T-helper 1 cell (primary cell): ENCODE measurements around the gene SRPX.

Experiments used
- DNase-seq, 5 donors: peaks; one replicate each; pipeline ENCODE4 v3.0.0-alpha.2; 2012 to 2020

The SRPX gene

DNA sequence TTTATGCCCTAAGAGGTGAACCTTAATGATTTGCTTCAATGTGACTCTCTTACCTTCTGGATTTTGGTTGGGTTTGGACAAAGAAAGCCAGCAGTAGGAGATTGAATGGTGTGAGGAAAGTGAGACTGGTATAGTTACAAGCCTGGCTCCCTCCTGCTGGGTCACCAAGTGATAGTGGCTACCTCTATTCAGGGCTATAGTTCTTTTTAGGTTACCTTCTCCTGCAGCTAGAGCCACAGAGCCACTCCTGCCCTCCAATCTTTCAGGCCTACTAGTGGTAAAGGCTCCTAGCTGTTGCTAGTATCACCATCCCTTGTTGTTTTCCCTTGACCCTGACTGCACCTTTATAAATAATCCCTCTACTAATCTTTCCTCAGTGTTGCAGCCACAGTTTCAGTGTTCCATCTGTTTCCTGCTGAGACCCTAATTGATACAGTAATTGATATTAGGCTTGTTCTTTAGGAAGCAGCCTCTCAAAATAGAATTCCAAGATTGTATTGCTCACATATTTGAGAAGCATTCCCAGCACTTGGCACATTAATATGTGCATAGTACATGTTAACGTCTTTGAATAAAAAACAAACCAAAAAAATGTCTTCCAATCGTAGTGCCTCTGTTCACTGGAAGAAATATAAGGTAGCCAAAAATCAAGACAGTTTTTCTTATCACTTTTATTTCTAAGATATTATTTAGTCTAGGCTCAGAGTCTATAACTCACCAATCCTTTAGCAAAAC is 82.3 kb downstream of the SRPX start:
- DNase-seq: no peak

DNA sequence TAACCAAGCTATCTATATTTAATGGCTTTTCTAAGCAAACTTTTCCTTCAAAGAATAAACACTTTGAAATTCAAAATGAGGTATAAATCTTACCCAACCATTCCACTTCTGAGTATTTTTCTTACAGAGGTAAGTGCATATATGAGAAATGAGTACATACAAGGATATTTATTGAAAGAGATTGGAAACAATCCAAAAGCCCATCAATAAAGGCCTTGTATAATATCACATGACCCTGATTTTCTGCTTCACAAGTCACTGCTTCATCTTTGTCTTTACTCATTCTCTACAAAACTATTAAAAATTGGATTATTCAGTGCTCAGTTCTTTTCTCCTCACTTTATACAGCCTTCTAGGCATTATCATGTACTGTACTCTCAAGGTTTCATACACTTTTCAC is 91.3 kb downstream of the SRPX start:
- DNase-seq: no peak

DNA sequence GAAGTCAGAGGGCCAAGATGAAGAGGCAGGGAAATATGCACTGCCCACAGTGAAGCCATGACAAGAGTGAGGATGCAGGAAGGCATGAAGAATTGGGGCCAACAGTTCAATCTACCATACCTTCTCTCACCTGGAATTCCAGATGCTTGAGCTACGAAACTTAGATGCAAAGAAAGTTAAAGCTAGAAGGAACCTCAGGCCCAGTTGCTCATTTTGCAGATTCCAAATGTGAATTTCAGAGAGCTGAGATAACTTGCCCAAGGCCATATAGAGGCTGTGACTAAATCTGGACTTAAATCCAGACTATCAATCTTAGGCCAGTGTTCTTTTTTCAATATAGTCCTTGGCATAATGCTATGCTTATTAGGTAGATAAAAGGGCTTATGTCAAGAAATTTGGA is 92.7 kb downstream of the SRPX start:
- no peak for DNase-seq

DNA sequence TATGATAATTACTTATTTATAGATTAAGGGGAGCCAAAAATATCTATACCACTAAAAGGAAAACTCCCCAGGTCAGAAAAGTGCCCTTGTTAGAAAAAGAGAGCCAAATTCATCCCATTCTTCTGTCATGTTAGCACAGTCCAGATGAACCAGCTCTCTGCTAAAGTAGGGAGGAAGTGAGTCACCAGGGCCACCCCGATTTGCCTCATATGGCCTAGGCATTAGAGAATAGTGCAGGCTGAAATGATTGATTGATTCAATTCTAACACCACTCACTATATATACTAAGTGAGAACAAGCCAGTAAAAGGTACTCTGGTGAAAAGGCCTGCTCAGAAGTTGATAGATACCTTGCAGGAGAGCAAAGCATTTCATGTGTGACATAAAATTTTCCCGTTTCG is 94.5 kb downstream of the SRPX start:
- no peak for DNase-seq

DNA sequence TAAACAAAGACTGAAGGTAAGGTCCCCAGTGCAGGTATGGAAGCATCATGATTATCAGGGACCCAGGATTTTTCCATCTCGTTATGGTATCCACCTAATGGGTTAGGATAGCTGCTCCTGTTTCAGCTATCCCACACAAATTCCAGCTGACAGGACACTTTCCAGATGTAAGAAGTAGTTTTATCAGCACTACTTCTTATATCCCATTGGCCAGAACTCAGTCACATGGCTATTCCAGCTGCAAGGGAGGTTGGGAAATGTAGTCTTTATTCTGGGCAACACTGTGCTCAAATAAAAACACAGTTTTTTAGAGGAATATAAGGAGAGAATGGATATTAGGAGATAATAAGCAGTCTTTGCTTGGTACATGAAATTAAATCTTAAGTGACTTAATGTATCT is 96.7 kb downstream of the SRPX start:
- no peak for DNase-seq

GRCh38 chrX:38117485-38117884 is 103.2 kb downstream of the SRPX start:
- DNase-seq: no peak

GRCh38 chrX:38116706-38117105 is 104.0 kb downstream of the SRPX start:
- DNase-seq: no peak

DNA sequence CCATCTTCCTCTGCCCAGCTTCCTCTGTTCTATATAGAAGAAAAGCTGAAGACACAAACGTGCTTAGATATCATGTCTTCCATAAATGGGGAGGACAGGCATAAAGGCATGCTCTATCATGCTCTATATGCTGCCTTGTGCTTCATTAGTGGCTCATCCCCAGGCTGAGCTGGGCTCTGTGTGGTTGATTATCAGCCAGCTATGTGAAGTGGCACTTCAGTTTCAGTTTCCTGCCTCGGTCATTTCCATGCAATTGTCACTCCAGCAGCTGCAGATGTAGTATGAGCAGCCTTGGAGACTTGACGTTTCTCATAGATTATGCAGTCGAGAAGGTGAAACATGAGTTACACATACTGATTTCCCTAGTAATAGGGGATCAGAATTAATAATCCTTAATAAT is 108.1 kb downstream of the SRPX start:
- DNase-seq: no peak

GRCh38 chrX:38111196-38111595 is 109.5 kb downstream of the SRPX start:
- no peak for DNase-seq

DNA sequence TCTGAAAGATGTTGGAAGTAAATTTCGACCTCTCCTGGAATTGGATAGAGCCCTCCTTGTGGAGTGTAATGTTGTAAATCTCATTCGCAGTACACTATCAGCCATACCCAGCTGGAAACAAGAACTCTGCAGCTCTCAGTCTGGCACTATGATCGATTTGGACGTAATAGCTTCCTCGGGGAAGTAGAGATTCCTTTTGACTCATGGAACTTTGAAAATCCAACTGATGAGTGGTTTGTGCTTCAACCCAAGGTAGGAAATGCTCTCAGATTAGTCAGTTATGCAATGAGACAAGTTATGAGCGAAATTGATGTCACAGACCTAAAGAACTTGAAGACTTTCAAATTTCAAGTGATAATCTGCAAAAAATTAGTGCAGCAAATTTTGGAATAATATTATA is 110.4 kb downstream of the SRPX start:
- DNase-seq: no peak

GRCh38 chrX:38109042-38109898 is 111.4 kb downstream of the SRPX start:
- DNase-seq: no peak

GRCh38 chrX:38108364-38108763 is 112.3 kb downstream of the SRPX start:
- DNase-seq: no peak

DNA sequence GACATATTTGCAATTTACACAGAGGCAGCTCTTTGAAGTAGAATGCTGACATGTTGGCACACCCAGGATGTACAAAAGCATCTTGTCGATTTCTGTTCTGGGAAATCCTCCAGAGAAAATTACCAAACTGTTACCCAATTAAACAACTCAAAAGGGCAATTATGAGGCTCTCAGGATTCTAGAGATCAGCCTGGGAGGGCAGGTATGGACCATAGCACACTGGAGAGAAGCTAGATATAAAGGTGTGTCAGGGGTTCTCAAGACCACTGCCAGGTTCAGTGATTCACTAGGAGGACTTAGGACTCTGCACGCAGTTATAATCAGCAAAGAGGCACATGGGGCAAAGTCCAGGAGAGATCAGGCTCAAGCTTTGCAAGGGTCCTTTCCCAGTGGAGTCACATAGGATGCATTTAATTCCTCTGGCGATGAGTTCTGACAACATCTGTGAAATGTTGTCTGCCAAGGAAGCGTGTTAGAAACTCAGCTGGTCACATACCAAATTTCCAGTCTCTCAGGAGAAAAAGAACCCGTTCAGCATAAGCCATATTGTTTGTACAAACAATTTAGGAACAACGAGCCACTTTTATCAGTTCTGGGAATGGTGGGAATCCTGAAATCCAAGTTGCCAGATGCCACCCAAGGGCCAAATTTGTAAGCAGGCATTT is 113.5 kb downstream of the SRPX start:
- DNase-seq: no peak

- no peak for DNase-seq
Observed at GRCh38 chrX:38105216-38105725, 115.4 kb downstream of the SRPX start.

DNA sequence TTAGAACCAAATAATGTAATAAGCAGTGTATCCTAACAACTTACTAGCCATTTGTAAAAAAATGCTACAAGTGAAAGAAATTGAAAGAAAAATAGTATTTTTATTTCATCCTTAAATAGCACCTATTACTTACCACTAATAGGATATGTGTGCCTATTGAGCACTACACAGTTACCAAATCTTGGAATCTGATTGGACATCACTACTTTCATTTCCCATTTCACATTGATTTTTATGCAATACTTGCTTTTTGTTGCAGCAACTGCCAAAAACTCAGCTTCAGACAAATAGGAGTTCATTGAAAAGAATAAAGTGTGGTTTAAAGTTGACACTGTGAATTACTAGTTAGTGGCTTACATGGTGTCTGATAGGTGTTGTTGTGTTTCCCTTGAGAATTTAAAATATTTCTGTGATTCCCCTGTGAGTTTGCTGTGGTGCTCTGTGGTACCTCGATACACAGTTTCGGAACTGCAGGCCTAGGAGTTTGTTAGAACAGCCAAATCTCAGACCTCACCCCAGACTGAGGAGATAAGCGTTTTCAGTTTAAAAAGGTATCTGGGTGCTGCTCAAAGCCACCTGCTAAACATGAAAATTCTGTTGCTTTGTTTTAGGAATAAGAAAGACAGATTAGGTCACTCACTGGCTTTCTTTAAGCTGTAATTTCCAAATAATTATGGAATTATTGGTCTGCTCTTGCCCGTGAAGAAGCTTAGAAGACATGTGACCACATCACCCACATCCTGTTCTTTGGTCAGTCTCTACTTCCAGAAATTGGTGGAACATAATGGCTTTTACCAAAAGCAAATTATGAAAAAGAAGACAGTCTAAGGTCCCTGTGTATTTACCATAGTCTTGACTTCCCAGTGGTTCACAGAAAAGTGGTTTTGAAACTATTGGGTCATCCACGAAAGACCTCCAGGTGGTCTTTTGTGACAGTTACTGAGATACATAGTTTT is 116.5 kb downstream of the SRPX start:
- peak in 1 of 5 donors; percentile 4 for DNase-seq

GRCh38 chrX:38102875-38103274 is 117.8 kb downstream of the SRPX start:
- DNase-seq: no peak

DNA sequence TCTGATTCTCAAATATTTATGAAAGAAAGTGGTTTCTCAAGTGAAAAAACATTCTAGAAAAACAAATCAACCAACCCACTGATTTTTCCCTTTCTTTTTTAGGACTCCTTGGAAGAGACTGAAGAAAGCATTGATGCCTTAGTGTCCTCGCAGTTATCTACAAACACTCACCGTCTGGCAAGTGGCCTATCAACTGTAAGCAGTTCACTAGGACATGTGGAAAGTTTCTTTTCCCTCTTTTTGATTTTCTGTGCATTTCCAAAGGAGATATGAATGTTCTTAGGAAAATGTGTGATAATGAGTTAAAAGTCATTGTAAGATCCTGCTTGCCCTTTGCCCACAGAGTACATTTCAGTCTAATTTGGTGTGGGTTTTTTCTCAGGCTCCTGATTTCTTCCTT is 118.4 kb downstream of the SRPX start:
- no peak for DNase-seq

DNA sequence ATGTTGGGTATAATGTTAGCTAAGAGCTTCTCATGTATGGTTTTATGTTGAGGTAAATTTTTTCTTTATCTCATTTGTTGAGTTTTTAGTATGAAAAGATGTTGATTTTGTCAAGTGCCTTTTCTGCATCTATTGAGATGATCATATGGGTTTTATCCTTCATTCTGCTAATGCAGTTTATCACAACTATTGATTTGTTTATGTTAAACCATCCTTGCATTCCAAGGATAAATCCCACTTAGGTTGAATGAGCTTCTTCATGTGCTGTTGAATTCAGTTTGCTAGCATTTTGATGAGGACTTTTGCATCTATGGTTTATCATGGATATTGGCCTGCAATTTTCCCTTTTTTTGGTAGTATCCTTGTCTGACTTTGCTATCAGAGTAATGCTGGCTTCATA is 121.0 kb downstream of the SRPX start:
- no peak for DNase-seq
